Panc1 (cell line): Measurements from ENCODE around the gene CD207.

ENCODE experiments used
- POLR2AphosphoS5 ChIP-seq: IDR thresholded peaks from 2 replicates; pipeline ENCODE4 v1.6.1; 2012; ENCODE audit warnings: mild to moderate bottlenecking, low read depth, low read length, moderate library complexity
- SIN3A ChIP-seq: IDR thresholded peaks from 2 replicates; pipeline ENCODE4 v1.6.1; 2012; ENCODE audit warnings: low read depth, mild to moderate bottlenecking, low read length, moderate library complexity, borderline replicate concordance; ENCODE audit not compliant: insufficient read depth

GRCh38 chr2:70820499-70820898 lies 15.1 kb downstream of the CD207 start, which contains the start of gene CLEC4F:
- no peak for TF ChIP-seq SIN3A
- no peak for TF ChIP-seq POLR2AphosphoS5
